GM12892 (cell line): Measurements from ENCODE around the gene MDH1B.

Experiments
- POLR2A ChIP-seq: IDR thresholded peaks from 2 replicates; pipeline ENCODE4 v1.6.1; 2011; ENCODE audit warnings: low read depth, low read length, control low read depth
- POLR2AphosphoS5 ChIP-seq: IDR thresholded peaks from 2 replicates; pipeline ENCODE4 v1.6.1; 2011; ENCODE audit warnings: low read depth, low read length, control low read depth
- TAF1 ChIP-seq: IDR thresholded peaks from 2 replicates; pipeline ENCODE4 v1.6.1; 2011; ENCODE audit warnings: low read depth, mild to moderate bottlenecking, control low read depth, low read length, borderline replicate concordance

DNA sequence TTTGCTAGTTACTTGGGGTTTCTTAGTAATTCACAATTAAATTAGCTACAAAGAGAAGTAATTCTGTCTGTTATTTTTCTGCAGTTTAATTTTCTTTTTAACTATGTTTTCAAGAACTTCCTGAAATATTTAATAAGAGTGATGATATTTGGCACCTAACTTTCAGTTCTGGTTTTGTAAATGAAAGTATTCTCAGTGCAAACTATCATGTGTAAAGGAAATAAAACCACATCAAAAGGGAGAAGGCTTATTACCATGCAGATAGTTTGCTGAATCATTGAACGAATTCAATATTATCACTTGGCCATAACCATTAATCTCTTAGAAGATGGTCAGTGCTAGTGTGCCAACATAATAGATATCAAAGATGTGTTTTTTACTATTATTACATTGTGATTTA is 76.1 kb downstream of the MDH1B start:
- TF ChIP-seq POLR2AphosphoS5 (no peak), POLR2A (no peak), TAF1 (no peak)
